ENCODE data around the gene GPX4. TPM values are rescaled to one million over a fixed set of nuclear protein-coding genes. Genes with fewer than 3 reads are reported as not detected.
A peak's percentile ranks its signal among the peaks of the same experiment; 100 is the strongest.

The GPX4 gene
- total RNA-seq, 1 experiment from 2014 or later: 577 TPM

DNA sequence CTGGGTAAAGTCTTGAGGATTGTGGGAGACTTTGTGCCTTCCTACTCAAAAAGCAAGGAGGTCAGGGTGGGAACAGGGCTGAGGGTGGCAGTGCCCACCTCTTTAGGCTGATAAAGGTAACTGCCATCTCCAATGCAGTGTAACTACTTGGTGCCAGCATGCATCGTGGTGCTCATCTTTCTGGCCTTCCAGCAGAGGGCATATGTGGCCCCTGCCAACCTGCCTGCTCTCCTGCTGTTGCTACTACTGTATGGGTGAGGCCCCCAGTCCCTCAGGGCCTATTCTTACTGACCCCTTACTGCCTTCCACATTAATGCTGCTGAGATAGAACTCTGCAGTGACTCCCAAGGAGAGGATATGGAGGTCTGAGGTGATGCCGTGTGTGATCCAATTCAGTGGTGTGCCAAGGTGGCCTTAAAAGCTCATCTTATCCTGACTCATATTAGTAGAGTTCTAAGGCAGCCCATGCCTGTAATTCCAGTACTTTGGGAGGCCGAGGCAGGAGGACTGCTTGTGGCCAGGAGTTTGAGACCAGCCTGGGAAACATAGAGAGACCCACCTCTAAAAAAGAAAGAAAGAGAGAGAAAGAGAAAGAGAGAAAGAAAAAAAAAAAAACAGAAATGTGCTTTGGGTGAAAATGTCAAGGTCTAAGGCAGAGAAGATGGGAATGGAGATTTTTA is 46.5 kb upstream of the GPX4 start:
- CTCF ChIA-PET: no interaction called here
- no TSS peak for BruUV-seq (replicated peaks)

DNA sequence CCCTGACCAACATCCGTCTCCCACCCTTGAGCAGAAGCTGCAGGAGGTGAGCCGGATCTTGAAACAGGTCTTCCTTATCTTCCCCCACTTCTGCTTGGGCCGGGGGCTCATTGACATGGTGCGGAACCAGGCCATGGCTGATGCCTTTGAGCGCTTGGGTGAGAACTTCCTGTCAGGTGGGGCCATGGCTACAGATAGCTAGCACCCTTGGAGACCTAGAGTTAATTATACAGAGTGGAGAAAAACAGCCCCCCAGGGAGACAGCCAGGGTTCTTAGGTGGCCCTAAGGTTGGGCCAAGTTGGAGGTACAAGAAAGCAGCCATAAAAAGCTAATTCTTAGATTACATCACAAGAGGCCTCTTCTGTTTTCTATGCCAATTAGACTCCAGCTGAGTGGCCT is 45.7 kb upstream of the GPX4 start:
- in situ Hi-C loops (cut with HindIII; ENCODE audit: low pct_unique_long_range_greater_than_20kb, low sequenced_read_pairs) (no loop called here), intact Hi-C loops (cut with micrococcal nuclease; ENCODE audit: unreplicated experiment) (no loop called here)
- Histone ChIP-seq H3K9me3 (ENCODE audit: control insufficient read depth, insufficient read depth, low read depth, low read length) (no peaks in the 10 kb centered on the region), H3K27me3 (ENCODE audit: control insufficient read depth, insufficient read depth, low read length) (no peaks in the 10 kb centered on the region), H3K4me1 (ENCODE audit: control insufficient read depth, insufficient read depth, low read length) (no peaks in the 10 kb centered on the region), H3K27ac (ENCODE audit: low read length) (no peak overlapping the region), H3K36me3 (ENCODE audit: control insufficient read depth, insufficient read depth, low read length) (no peaks in the 10 kb centered on the region), H3K4me3 (ENCODE audit: low read depth in 2 of 2, low read length in 2 of 2) (no peak overlapping the region)
- DNase-seq (ENCODE audit: low read depth, low spot score) (no peak), ATAC-seq (no peak)
- no TSS peak for BruUV-seq (replicated peaks)
- ChIA-PET POLR2A (no interaction called here), CTCF (no interaction called here)
- TF ChIP-seq SIN3A (IDR thresholded peaks at IDR 0.05; ENCODE audit: borderline replicate concordance, insufficient read depth, low read depth, low read length) (no peak), POLR2AphosphoS5 (IDR thresholded peaks at IDR 0.05; ENCODE audit: low read depth, low read length) (no peak), TCF7L2 (IDR thresholded peaks at IDR 0.05; ENCODE audit: low read depth, low read length) (no peak)
- TF ChIP-seq, protein P1, sequence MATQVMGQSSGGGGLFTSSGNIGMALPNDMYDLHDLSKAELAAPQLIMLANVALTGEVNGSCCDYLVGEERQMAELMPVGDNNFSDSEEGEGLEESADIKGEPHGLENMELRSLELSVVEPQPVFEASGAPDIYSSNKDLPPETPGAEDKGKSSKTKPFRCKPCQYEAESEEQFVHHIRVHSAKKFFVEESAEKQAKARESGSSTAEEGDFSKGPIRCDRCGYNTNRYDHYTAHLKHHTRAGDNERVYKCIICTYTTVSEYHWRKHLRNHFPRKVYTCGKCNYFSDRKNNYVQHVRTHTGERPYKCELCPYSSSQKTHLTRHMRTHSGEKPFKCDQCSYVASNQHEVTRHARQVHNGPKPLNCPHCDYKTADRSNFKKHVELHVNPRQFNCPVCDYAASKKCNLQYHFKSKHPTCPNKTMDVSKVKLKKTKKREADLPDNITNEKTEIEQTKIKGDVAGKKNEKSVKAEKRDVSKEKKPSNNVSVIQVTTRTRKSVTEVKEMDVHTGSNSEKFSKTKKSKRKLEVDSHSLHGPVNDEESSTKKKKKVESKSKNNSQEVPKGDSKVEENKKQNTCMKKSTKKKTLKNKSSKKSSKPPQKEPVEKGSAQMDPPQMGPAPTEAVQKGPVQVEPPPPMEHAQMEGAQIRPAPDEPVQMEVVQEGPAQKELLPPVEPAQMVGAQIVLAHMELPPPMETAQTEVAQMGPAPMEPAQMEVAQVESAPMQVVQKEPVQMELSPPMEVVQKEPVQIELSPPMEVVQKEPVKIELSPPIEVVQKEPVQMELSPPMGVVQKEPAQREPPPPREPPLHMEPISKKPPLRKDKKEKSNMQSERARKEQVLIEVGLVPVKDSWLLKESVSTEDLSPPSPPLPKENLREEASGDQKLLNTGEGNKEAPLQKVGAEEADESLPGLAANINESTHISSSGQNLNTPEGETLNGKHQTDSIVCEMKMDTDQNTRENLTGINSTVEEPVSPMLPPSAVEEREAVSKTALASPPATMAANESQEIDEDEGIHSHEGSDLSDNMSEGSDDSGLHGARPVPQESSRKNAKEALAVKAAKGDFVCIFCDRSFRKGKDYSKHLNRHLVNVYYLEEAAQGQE (IDR thresholded peaks at IDR 0.05; ENCODE audit: insufficient read depth in 1 of 2, low read depth in 2 of 2, low read length in 1 of 2): no peak
- TF ChIP-seq, protein P2, sequence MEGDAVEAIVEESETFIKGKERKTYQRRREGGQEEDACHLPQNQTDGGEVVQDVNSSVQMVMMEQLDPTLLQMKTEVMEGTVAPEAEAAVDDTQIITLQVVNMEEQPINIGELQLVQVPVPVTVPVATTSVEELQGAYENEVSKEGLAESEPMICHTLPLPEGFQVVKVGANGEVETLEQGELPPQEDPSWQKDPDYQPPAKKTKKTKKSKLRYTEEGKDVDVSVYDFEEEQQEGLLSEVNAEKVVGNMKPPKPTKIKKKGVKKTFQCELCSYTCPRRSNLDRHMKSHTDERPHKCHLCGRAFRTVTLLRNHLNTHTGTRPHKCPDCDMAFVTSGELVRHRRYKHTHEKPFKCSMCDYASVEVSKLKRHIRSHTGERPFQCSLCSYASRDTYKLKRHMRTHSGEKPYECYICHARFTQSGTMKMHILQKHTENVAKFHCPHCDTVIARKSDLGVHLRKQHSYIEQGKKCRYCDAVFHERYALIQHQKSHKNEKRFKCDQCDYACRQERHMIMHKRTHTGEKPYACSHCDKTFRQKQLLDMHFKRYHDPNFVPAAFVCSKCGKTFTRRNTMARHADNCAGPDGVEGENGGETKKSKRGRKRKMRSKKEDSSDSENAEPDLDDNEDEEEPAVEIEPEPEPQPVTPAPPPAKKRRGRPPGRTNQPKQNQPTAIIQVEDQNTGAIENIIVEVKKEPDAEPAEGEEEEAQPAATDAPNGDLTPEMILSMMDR (IDR thresholded peaks at IDR 0.05): no peak

More for the DNA sequence above, 46.5 kb upstream of the GPX4 start:
- no peak overlapping the region for H3K27ac ChIP-seq (ENCODE audit: low read length)
- no peak for DNase-seq (ENCODE audit: low read depth, low spot score)
- intact Hi-C loops (cut with micrococcal nuclease; ENCODE audit: unreplicated experiment) (no loop called here), in situ Hi-C loops (cut with HindIII; ENCODE audit: low pct_unique_long_range_greater_than_20kb, low sequenced_read_pairs) (no loop called here)
- no peaks in the 10 kb centered on the region for H3K9me3 ChIP-seq (ENCODE audit: control insufficient read depth, insufficient read depth, low read depth, low read length)
- H3K4me1 ChIP-seq (ENCODE audit: control insufficient read depth, insufficient read depth, low read length): no peaks in the 10 kb centered on the region
- no peaks in the 10 kb centered on the region for H3K27me3 ChIP-seq (ENCODE audit: control insufficient read depth, insufficient read depth, low read length)
- peak; percentile 76 for ATAC-seq
- POLR2A ChIA-PET: no interaction called here
- no peak for TF ChIP-seq SIN3A (IDR thresholded peaks at IDR 0.05; ENCODE audit: borderline replicate concordance, insufficient read depth, low read depth, low read length)
- TF ChIP-seq, protein P2 (IDR thresholded peaks at IDR 0.05): peak; percentile 20
- no peak overlapping the region for H3K4me3 ChIP-seq (ENCODE audit: low read depth in 2 of 2, low read length in 2 of 2)
- no peaks in the 10 kb centered on the region for H3K36me3 ChIP-seq (ENCODE audit: control insufficient read depth, insufficient read depth, low read length)

Measured in Panc1 (cell line).